GM12892 (cell line): ENCODE data around the gene KIF3B. TPM values are rescaled to one million over a fixed set of nuclear protein-coding genes. Genes with fewer than 3 reads are reported as not detected.

ENCODE experiments used
- DNase-seq: peaks from one replicate; pipeline ENCODE4 v3.0.0; 2011; ENCODE audit not compliant: insufficient read length
- FAIRE-seq: peaks from 2 replicates; lab custom pipeline; 2011; peaks lifted over from hg19 to GRCh38; lab: Jason Lieb, UNC
- POLR2A ChIP-seq: IDR thresholded peaks from 2 replicates; pipeline ENCODE4 v1.6.1; 2011; ENCODE audit warnings: low read depth, low read length, control low read depth
- POLR2AphosphoS5 ChIP-seq: IDR thresholded peaks from 2 replicates; pipeline ENCODE4 v1.6.1; 2011; ENCODE audit warnings: low read depth, low read length, control low read depth
- TAF1 ChIP-seq: IDR thresholded peaks from 2 replicates; pipeline ENCODE4 v1.6.1; 2011; ENCODE audit warnings: low read depth, mild to moderate bottlenecking, control low read depth, low read length, borderline replicate concordance
- polyA plus RNA-seq: library from polyadenylated mRNA; unstranded; fragments of >200 nt; gene quantifications from one replicate; pipeline ENCODE4 v1.2.1, GENCODE V29; 2012; ENCODE audit warnings: missing spikeins, inconsistent platforms; ENCODE audit not compliant: missing spikeins

KIF3B gene
- polyA plus RNA-seq: 13.7 TPM

DNA sequence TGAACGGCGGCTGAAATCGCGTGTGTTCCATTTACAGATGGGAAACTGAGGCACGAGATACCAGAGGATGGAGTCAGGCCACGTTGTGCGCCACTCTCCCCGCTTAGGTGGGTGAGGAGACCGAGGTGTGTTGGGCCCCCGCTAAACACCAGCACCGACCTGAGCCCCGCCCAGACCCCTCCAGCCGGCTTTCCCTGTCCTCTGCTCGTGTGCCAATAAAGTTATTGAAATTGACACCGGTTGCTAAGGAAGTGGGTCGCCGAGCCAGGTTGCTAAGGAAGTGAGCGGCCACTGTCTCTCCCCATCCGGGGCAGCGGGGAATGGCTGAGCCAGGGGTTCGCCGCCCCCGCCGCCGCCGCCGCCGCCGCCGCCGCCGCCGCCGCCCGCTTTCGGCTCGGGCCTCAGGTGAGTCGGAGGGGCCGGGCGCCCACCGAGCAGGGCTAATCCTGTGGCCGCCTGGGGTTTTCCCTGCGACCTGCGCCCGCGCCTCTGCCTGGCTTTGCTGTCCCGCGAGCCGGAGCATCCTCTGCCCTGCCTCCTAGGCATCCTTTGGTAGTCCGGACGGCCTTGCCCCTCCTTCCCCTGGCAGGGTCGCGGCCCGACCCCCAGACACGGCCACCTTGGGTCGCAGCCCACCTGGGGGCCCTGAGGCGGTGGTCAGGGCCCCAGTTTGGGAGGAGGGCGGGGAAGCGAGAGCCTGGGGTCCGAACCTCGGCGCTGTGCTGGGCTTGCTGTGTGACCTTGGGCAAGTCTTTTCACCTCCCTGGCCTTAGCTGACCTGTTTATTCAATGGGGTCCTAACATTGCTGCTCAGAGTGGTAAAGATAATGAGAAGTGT, at the start of gene KIF3B:
Gene KIF3B (plus strand): TSS at position 291 of the 838 bp plus-strand sequence. CDS start 32,127 bp downstream, outside the sequence.
- DNase-seq (peak; percentile 92), FAIRE-seq (peak; percentile 94)
- TF ChIP-seq POLR2AphosphoS5 (no peak), TAF1 (0 out of 2 replicates have a peak, but pooled peaks have one; percentile 17)

DNA sequence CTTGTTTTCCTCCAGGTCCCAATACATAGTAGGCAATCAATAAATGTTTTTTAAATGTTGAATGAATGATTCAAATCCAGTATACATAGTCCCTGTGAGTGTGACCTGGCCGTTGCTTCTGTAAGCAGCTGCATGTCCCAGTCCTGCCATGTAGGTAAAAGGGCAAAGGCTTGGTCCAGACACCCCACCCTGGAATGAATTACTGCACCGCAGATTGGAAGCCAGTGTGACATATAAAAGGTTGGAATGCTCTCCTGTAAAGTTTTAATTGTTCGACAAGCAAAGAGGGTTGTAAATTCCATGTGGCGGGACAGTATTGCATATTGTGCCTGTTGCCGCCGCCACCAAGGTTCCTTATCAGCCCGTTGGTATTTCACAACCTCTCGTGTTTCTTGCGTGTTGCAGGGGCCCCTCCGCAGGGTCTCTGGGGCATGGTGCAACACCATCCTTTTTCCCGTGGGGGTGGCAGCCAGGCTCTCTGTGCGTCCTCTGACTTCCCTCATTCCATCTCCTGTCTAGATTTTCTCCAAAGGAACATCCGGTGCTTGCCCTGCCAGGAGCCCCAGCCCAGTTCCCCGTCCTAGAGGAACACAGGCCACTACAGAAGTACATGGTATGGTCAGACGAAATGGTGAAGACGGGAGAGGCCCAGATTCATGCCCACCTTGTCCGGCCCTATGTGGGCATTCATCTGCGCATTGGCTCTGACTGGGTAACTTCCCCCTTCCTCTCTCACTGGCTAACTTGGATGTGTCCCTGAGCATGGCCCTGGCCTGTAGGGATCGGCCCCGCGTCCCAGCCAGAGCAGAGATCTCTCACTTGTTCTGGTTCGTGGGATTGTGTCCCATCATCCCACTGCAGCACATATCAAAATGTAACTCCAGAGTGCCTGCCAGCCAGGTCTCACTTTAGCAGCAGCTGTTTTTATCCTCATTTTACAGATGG, 49.4 kb upstream of the KIF3B start:
- no peak for FAIRE-seq
- no peak for DNase-seq
- no peak for TF ChIP-seq POLR2A
- no peak for TF ChIP-seq POLR2AphosphoS5
- TF ChIP-seq TAF1: no peak

DNA sequence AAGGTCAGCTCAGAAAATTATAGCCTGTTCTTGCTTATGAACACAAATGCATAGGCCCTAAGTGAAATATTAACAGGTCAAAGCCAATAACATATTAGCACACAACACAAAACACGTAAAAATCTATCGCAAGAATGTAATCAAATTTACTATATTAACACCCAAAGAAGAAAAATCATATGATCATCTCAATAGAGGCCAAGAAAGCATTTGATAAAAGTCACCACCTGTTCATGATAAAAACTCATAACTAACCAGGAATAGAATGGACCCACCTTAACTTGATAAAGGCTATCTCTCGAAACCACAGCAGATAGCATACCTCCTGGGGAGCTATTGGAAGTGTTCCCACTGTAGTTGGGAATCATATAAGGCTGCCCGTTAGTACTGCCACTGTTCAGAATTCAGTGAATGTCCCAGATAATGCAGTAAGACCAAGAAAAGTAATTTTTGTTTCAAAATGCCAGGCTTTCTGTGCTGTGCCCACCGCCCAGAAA, 48.2 kb upstream of the KIF3B start:
- TF ChIP-seq POLR2A: no peak
- TF ChIP-seq TAF1: no peak
- no peak for TF ChIP-seq POLR2AphosphoS5
- DNase-seq (no peak), FAIRE-seq (no peak)

DNA sequence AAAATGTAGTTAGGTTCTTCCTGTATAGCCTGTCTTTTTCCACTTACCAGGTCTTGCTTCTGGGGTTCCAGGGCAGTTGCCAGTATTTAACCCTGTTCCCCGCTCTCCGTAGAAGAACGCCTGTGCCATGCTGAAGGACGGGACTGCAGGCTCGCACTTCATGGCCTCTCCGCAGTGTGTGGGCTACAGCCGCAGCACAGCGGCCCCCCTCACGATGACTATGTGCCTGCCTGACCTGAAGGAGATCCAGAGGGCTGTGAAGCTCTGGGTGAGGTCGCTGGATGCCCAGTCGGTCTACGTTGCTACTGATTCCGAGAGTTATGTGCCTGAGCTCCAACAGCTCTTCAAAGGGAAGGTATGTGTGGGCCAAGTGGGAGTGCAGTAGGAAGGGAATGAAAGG, 46.7 kb upstream of the KIF3B start:
- FAIRE-seq: no peak
- TF ChIP-seq TAF1: no peak
- TF ChIP-seq POLR2AphosphoS5: no peak
- TF ChIP-seq POLR2A: no peak

DNA sequence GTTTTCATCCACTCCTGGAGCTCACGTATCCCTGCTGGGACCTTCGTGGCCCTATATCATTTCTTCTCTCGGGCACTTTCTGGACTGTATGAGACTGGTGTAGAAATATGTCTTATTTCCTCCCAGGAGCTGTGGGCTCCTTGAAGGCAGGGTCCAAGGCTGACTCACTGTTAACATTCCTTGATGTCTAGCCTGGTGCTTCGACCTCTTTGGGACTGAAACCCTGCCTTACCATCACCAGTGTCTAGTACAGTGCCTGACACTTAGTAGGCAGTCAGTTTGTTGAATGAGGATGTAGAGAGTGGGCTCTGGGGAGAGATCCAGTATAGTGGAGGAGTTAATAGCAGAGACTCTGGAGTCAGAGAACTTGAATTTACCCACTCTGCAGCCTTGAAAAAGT, 46.2 kb upstream of the KIF3B start:
- TF ChIP-seq TAF1: no peak
- no peak for TF ChIP-seq POLR2A
- no peak for TF ChIP-seq POLR2AphosphoS5
- DNase-seq (no peak), FAIRE-seq (no peak)

More for the DNA sequence above, 46.7 kb upstream of the KIF3B start:
- DNase-seq: no peak

DNA sequence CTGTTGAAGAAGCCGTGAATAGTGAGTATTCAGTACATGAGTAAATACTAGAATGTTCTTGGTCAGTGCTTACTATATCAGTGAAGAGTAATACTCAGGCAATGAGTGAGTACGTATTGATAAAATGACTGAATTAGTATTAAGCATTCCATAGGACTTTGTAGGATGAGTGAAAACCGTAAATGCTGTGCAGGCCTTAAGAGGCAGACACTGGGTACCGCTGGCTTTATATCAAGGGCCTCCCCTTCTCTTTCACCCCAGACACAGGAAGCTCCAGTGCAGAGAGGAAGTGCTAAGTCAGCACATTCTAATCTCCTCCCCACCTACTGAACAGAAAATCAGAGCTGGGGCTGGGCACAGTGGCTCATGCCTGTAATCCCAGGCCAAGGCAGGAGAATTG, 45.6 kb upstream of the KIF3B start:
- DNase-seq (no peak), FAIRE-seq (peak; percentile 73)
- TF ChIP-seq TAF1 (no peak), POLR2A (no peak), POLR2AphosphoS5 (no peak)

DNA sequence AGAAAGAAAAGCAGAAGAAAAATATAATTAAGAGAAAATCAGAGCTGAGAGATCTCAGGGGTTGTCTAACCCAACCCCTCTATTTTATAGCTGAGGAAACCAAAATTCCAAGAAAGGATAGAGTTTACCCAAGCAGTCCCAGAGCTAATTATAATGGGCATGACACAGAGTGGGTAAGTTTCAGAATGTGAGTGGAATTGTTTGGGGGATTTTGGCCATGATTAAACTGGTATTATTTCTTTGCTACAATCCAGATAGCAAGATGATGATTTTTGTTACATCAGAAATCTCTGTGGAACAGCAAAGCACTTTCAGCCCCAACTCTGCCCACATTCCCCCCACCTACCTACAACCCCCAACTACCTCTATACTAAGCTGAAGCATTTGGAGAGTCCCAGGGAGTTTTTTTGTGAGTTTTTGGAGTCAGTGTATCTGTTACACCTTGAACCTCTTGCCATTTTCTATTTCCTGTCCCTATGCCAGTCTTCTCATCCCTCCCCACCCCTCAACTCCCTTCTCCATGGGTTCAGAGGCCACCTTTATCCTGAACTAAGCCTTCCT, 45.0 kb upstream of the KIF3B start:
- no peak for TF ChIP-seq POLR2A
- TF ChIP-seq POLR2AphosphoS5: no peak
- TF ChIP-seq TAF1: no peak
- FAIRE-seq: peak; percentile 70
- DNase-seq: no peak

DNA sequence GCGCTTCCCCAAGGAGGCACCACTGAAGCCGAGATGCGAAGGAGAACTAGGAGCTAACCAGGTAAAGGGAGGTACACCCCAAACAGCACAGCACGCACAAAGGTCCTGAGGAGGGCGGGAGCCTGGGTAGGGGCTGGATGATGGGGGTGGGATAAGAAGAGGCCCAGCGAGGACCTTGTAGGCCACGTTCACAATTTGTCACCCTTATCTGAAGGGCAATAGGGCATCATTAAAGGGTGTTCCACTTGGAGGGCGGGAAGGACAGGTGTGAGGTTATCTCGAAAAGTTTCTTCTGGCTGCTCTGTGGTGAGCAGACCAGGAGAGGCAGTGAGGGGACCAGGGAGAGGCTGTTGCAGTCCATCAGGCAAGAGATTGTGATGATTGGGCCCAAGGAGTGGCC, 44.2 kb upstream of the KIF3B start:
- no peak for DNase-seq
- TF ChIP-seq TAF1: no peak
- no peak for TF ChIP-seq POLR2AphosphoS5
- TF ChIP-seq POLR2A: no peak
- no peak for FAIRE-seq

DNA sequence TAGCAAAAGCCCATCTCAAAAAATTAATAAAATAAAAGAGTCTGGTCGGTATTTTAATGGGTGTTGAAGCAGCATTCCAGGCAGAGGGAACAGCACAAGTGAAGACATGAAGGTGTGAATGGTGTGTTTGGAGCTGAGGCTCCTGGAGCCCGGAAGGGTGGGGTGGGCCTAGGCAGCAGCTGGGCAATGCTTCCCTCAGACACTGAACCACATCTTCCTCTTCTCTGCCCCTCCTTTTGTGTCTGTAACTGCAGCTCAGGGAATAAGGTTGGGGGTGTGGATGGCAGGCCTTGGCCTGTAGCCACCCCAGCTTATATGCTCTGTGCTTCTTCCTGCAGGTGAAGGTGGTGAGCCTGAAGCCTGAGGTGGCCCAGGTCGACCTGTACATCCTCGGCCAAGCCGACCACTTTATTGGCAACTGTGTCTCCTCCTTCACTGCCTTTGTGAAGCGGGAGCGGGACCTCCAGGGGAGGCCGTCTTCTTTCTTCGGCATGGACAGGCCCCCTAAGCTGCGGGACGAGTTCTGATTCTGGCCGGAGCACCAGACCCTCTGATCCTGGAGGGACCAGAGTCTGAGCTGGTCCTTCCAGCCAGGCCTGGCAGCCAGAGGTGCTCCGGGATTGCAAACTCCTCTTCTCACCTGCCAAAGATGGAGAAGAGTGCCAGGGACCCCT, 43.2 kb upstream of the KIF3B start:
- TF ChIP-seq TAF1 (no peak), POLR2AphosphoS5 (no peak)
- DNase-seq (no peak), FAIRE-seq (no peak)

DNA sequence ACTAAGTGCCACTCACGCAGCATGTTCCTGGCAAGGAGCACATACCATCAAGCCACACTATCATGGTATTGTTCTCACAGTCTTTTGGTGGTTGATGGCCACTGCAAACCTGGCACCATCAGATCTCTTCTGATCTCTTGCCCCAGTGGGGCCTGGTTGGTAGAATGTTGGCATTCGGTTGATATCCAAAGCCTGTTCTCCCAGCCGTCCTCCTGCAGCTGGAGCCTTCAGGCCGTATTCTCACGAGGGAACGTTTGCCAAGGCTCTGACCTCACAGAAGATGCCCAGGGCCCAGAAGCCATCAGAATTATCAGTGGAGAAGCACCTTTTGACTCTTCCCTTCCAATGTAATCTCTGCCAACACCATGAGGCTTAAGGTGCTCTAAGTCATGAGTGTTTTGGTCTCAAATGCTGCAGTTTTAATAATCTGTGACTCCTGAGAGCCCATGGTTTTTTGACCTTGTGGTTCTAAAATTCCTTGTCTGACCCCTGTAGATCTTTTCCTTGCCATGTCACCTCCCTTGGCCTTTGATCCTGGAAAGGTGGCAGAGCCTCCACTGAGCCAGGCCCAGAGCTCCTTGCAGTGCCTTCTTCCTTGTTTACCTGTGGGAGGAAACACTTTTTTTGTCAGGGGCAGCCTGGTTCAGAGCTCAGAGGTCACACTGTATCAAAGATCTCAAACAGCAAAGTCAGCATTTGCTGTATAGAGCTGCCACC, 42.0 kb upstream of the KIF3B start:
- DNase-seq: no peak
- no peak for TF ChIP-seq POLR2A
- no peak for TF ChIP-seq POLR2AphosphoS5
- TF ChIP-seq TAF1: no peak
- no peak for FAIRE-seq
